PC-3 (cell line): ENCODE measurements around the gene THSD1. TPM values are rescaled to one million over a fixed set of nuclear protein-coding genes. Genes with fewer than 3 reads are reported as not detected.
A peak's percentile ranks its signal among the peaks of the same experiment; 100 is the strongest.
"Not testable (repeated sequence)": the region's sequence is repeated elsewhere in the genome, so short reads cannot be mapped to it uniquely, and the experiment has no call there.

Experiments
- ATAC-seq: fragments of 200-7000 bp; cut with Tn5 transposase; 2 replicates; pipeline ENCODE4 v1.9.1; 2020; ENCODE audit warnings: mild to moderate bottlenecking, moderate library complexity
- BruUV-seq: library from RNA; stranded (reverse); fragments of 400-500 nt; replicated peaks from 2 replicates; lab custom pipeline; 2021; lab: Mats Ljungman, UMichigan
- CTCF ChIA-PET: fragments of 300-600 bp; sonication (Branson Sonifier 250); formaldehyde crosslinking; loops from one replicate; lab custom pipeline; 2022; ENCODE audit warnings: antibody characterized with exemption; lab: Charles Lee
- POLR2A ChIA-PET: fragments of 300-600 bp; sonication (Branson Sonifier 250); formaldehyde crosslinking; loops from one replicate; lab custom pipeline; 2022; ENCODE audit warnings: antibody characterized with exemption; ENCODE audit not compliant: unreplicated experiment; lab: Charles Lee
- DNase-seq: peaks from one replicate; pipeline ENCODE4 v3.0.0-alpha.2; 2015
- H2AFZ ChIP-seq: fragments of 300-600 bp; sonication (generic); 2 replicates; pipeline ENCODE4 v1.6.0; 2016; ENCODE audit warnings: antibody characterized with exemption, low read length
- H3F3A ChIP-seq: fragments of 300-600 bp; sonication (generic); one replicate; pipeline ENCODE4 v1.6.0; 2017; ENCODE audit warnings: antibody characterized with exemption, low read length, control low read depth, mild to moderate bottlenecking; ENCODE audit not compliant: unreplicated experiment
- H3K27ac ChIP-seq: fragments of 300-600 bp; sonication (generic); 2 replicates; pipeline ENCODE4 v1.5.1; 2016; ENCODE audit warnings: mild to moderate bottlenecking, low read length
- H3K27me3 ChIP-seq: fragments of 300-600 bp; sonication (generic); 2 replicates; pipeline ENCODE4 v1.6.1; 2016; ENCODE audit warnings: low read length, mixed read lengths
- H3K36me3 ChIP-seq: fragments of 300-600 bp; sonication (generic); 2 replicates; pipeline ENCODE4 v1.6.1; 2016; ENCODE audit warnings: low read depth, mixed run types, low read length, mixed read lengths
- H3K4me1 ChIP-seq: fragments of 300-600 bp; sonication (generic); 2 replicates; pipeline ENCODE4 v1.5.1; 2016; ENCODE audit warnings: low read length; ENCODE audit not compliant: insufficient read depth
- H3K4me2 ChIP-seq: fragments of 300-600 bp; sonication (generic); 2 replicates; pipeline ENCODE4 v1.6.0; 2016; ENCODE audit warnings: low read length
- H3K4me3 ChIP-seq: fragments of 300-600 bp; sonication (generic); 2 replicates; pipeline ENCODE4 v1.5.1; 2016; ENCODE audit warnings: mild to moderate bottlenecking, low read length, mixed read lengths
- H3K79me2 ChIP-seq: fragments of 300-600 bp; sonication (generic); 2 replicates; pipeline ENCODE4 v1.6.1; 2017; ENCODE audit warnings: low read length, mixed read lengths
- H3K9ac ChIP-seq: fragments of 300-600 bp; sonication (generic); 2 replicates; pipeline ENCODE4 v1.6.0; 2016; ENCODE audit warnings: mild to moderate bottlenecking, low read length
- H3K9me2 ChIP-seq: fragments of 300-600 bp; sonication (generic); replicated peaks from 2 replicates; pipeline ENCODE4 v1.6.1; 2016; ENCODE audit warnings: mixed run types, low read length, mixed read lengths
- H3K9me3 ChIP-seq: fragments of 300-600 bp; sonication (generic); 2 replicates; pipeline ENCODE4 v1.6.1; 2016; ENCODE audit warnings: low read length, mixed read lengths
- H4K20me1 ChIP-seq: fragments of 300-600 bp; sonication (generic); 2 replicates; pipeline ENCODE4 v1.6.1; 2016; ENCODE audit warnings: low read length, mixed read lengths
- EZH2 ChIP-seq: fragments of 300-600 bp; sonication (generic); IDR thresholded peaks from one replicate; pipeline ENCODE4 v1.6.1; 2017; ENCODE audit warnings: antibody characterized with exemption, mild to moderate bottlenecking, low read length; ENCODE audit not compliant: unreplicated experiment
- EZH2phosphoT487 ChIP-seq: fragments of 300-600 bp; sonication (generic); IDR thresholded peaks from 2 replicates; pipeline ENCODE4 v1.6.1; 2018; ENCODE audit warnings: mild to moderate bottlenecking, antibody characterized with exemption, low read length, borderline replicate concordance
- intact Hi-C: fragments of 100-400 bp; cut with micrococcal nuclease; formaldehyde crosslinking; loops from 2 replicates; pipeline ENCODE4 v1.9.0; 2023
- total RNA-seq: library from RNA; depleted of rRNA; stranded (reverse); fragments of >200 nt; gene quantifications from 2 replicates; pipeline ENCODE4 v1.2.3, GENCODE V29; 2014
- TF ChIP-seq, protein P1 (sequence below): fragments of 300-600 bp; sonication (generic); conservative IDR thresholded peaks from 2 replicates; pipeline ENCODE4 v1.5.1; 2017; ENCODE audit warnings: antibody characterized with exemption, low read depth, mild to moderate bottlenecking, low read length

Gene THSD1
- total RNA-seq, 1 experiment from 2014 or later, result 1.0 TPM

DNA sequence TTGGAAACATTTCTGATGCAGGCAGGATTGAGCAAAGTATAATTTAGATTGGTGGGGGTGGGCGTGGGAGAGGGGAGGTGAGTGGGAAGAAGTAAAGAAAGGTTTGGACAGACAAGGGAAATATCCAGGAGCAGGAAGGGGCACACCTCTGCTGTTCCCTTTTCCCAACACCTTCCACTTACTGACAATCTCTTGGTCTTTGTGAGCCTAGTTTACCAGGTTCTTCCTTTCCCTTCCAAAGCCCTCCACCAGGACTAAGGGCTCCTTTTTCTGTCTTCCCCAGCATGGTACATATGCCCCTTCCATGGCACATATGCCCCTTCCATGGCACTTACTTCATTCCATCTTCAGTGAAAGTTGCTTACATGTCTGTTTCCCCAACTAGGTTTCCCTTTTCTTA is 6.2 kb upstream of the THSD1 start:
- intact Hi-C loops, result no loop called here
- Histone ChIP-seq H3K9me2 (no peaks in the 10 kb centered on the region), H3K36me3 (no peaks in the 10 kb centered on the region), H3K27ac (no peak overlapping the region), H2AFZ (no peak overlapping the region), H3K4me3 (no peak overlapping the region), H3K9ac (no peak overlapping the region), H3K9me3 (no peaks in the 10 kb centered on the region), H4K20me1 (no peaks in the 10 kb centered on the region), H3K27me3 (no peaks in the 10 kb centered on the region), H3K4me1 (no peaks in the 10 kb centered on the region), H3F3A (no peaks in the 10 kb centered on the region), H3K4me2 (no peak overlapping the region), H3K79me2 (no peaks in the 10 kb centered on the region)
- TF ChIP-seq EZH2phosphoT487 (no peak), EZH2 (no peak)
- TF ChIP-seq, protein P1, sequence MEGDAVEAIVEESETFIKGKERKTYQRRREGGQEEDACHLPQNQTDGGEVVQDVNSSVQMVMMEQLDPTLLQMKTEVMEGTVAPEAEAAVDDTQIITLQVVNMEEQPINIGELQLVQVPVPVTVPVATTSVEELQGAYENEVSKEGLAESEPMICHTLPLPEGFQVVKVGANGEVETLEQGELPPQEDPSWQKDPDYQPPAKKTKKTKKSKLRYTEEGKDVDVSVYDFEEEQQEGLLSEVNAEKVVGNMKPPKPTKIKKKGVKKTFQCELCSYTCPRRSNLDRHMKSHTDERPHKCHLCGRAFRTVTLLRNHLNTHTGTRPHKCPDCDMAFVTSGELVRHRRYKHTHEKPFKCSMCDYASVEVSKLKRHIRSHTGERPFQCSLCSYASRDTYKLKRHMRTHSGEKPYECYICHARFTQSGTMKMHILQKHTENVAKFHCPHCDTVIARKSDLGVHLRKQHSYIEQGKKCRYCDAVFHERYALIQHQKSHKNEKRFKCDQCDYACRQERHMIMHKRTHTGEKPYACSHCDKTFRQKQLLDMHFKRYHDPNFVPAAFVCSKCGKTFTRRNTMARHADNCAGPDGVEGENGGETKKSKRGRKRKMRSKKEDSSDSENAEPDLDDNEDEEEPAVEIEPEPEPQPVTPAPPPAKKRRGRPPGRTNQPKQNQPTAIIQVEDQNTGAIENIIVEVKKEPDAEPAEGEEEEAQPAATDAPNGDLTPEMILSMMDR, result no peak
- BruUV-seq, result no TSS peak
- ATAC-seq (no peak), DNase-seq (no peak)
- CTCF ChIA-PET, result no interaction called here
- POLR2A ChIA-PET, result no interaction called here

GRCh38 chr13:52411629-52412028 is 5.7 kb upstream of the THSD1 start:
- no peak overlapping the region for H3K9ac ChIP-seq
- no peaks in the 10 kb centered on the region for H4K20me1 ChIP-seq
- no peaks in the 10 kb centered on the region for H3K9me2 ChIP-seq
- H3K36me3 ChIP-seq, result no peaks in the 10 kb centered on the region
- BruUV-seq, result no TSS peak
- H3F3A ChIP-seq, result no peaks in the 10 kb centered on the region
- ChIA-PET CTCF (no interaction called here), POLR2A (no interaction called here)
- no peak overlapping the region for H3K4me3 ChIP-seq
- DNase-seq, result peak; percentile 5
- intact Hi-C loops, result no loop called here
- H3K27ac ChIP-seq, result no peak overlapping the region
- no peak overlapping the region for H3K4me2 ChIP-seq
- H2AFZ ChIP-seq, result no peak overlapping the region
- H3K27me3 ChIP-seq, result no peaks in the 10 kb centered on the region
- TF ChIP-seq, protein P1, result no peak
- TF ChIP-seq EZH2phosphoT487, result no peak
- TF ChIP-seq EZH2, result no peak
- H3K9me3 ChIP-seq, result no peaks in the 10 kb centered on the region
- no peaks in the 10 kb centered on the region for H3K4me1 ChIP-seq
- H3K79me2 ChIP-seq, result no peaks in the 10 kb centered on the region
- ATAC-seq, result peak; percentile 33; the same call in 1 of the 2 replicates

- H3K79me2 ChIP-seq, H3K36me3 ChIP-seq, H2AFZ ChIP-seq, CTCF ChIA-PET, H3K4me3 ChIP-seq, ATAC-seq, H3F3A ChIP-seq, H3K4me1 ChIP-seq, H3K4me2 ChIP-seq, H3K9me3 ChIP-seq, BruUV-seq, H3K27me3 ChIP-seq, H3K9me2 ChIP-seq, H3K9ac ChIP-seq, DNase-seq, POLR2A ChIA-PET, H4K20me1 ChIP-seq, H3K27ac ChIP-seq: not testable (repeated sequence)
- intact Hi-C loops, result loop anchor here (10.0 kb wide), 1 partner anchor 63 kb away; no protein-coding TSS in a partner anchor
Measured at GRCh38 chr13:52408071-52408658, 2.2 kb upstream of the THSD1 start.

- H3K9me2 ChIP-seq, ATAC-seq, H3K36me3 ChIP-seq, H3K27me3 ChIP-seq, H3K4me3 ChIP-seq, H4K20me1 ChIP-seq, H3F3A ChIP-seq, H3K9me3 ChIP-seq, H2AFZ ChIP-seq, DNase-seq, POLR2A ChIA-PET, BruUV-seq, H3K9ac ChIP-seq, H3K4me1 ChIP-seq, H3K79me2 ChIP-seq, H3K27ac ChIP-seq, H3K4me2 ChIP-seq: not testable (repeated sequence)
- intact Hi-C loops, result loop anchor here (10.0 kb wide), 1 partner anchor 63 kb away; no protein-coding TSS in a partner anchor
- CTCF ChIA-PET, result interaction anchor here (0.6 kb wide), 1 partner anchor 42 kb away, joined by 3 read pairs; no protein-coding TSS in a partner anchor
Measured at GRCh38 chr13:52407436-52407835, 1.5 kb upstream of the THSD1 start.
